SK-N-MC (cell line): ENCODE results near the gene SMG6.
"Not testable (repeated sequence)": the region's sequence is repeated elsewhere in the genome, so short reads cannot be mapped to it uniquely, and the experiment has no call there.

Source experiments
- DNase-seq: peaks from one replicate; pipeline ENCODE4 v3.0.0-alpha.2; 2011; ENCODE audit warnings: low read depth, low spot score
- H3K27ac ChIP-seq: fragments of 200-600 bp; sonication (generic); 2 replicates; pipeline ENCODE4 v1.5.1; 2016; ENCODE audit warnings: mixed run types
- H3K36me3 ChIP-seq: fragments of 200-600 bp; sonication (generic); 2 replicates; pipeline ENCODE4 v1.6.1; 2017; ENCODE audit warnings: antibody characterized with exemption, low read length, mixed read lengths; ENCODE audit not compliant: insufficient read depth
- H3K4me3 ChIP-seq: fragments of 200-600 bp; sonication (generic); 2 replicates; pipeline ENCODE4 v1.5.1; 2016
- H3K9ac ChIP-seq: fragments of 200-600 bp; sonication (generic); 2 replicates; pipeline ENCODE4 v1.8.0; 2017; ENCODE audit warnings: mixed run types, mixed read lengths; ENCODE audit not compliant: insufficient read length
- H3K9me3 ChIP-seq: fragments of 200-600 bp; sonication (generic); 2 replicates; pipeline ENCODE4 v1.6.1; 2017; ENCODE audit warnings: low read depth, mild to moderate bottlenecking, antibody characterized with exemption, low read length, moderate library complexity, mixed read lengths
- EZH2 ChIP-seq: fragments of 200-600 bp; sonication (generic); IDR thresholded peaks from one replicate; pipeline ENCODE4 v1.6.1; 2017; ENCODE audit warnings: antibody characterized with exemption
- FOXP2 ChIP-seq: optimal IDR thresholded peaks from 2 replicates; pipeline ENCODE3; 2011; ENCODE audit warnings: mild to moderate bottlenecking, moderate library complexity; ENCODE audit not compliant: insufficient read depth; ENCODE audit errors: extremely low read length, control extremely low read depth
- POLR2AphosphoS5 ChIP-seq: IDR thresholded peaks from 2 replicates; pipeline ENCODE4 v1.6.1; 2012; ENCODE audit warnings: mild to moderate bottlenecking, low read depth, low read length, borderline replicate concordance

Gene SMG6

DNA sequence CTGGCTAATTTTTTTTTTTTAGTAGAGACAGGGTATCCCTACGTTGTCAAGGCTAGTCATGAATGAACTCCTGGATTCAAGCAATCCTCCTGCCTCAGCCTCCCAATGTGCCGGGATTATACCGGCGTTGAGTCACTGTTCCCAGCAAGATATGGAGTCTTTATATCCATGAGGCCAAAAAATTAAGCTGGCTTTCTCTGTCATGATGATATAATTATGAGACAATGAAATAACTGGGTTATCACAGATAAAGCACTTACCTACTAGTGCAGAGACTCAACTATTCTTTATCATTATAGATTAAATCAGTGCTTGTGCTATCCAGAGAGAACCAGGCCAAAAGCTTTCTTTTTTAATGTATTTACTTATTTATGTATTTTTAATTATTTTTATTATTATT is 36.2 kb downstream of the SMG6 start:
- DNase-seq: no peak
- no peak overlapping the region for H3K27ac ChIP-seq
- H3K36me3 ChIP-seq: peaks cover 6% of the 10 kb centered on the region; the same call in 1 of the 2 replicates
- TF ChIP-seq EZH2 (no peak), POLR2AphosphoS5 (no peak), FOXP2 (no peak)
- H3K9ac ChIP-seq: no peak overlapping the region
- H3K4me3 ChIP-seq: no peak overlapping the region
- no peaks in the 10 kb centered on the region for H3K9me3 ChIP-seq

DNA sequence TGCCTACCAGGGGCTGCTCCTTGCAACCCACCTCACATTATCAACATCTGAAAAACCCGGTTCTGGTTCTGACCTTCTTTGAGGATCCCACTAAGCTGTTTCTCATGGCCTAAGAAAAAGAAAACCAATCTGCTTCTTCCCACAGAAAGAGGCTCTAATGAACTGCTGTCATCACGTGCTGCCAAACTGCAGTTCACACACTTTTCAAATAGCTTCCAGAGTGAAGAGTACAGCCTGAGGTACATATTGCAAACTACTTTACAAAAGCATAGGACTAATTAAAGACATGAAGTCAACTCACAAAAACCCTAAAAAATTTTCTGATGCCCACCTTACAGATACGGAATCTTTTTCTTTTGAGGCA is 36.7 kb downstream of the SMG6 start:
- Histone ChIP-seq H3K4me3 (no peak overlapping the region), H3K27ac (no peak overlapping the region), H3K36me3 (peaks cover 6% of the 10 kb centered on the region; the same call in 1 of the 2 replicates), H3K9me3 (no peaks in the 10 kb centered on the region), H3K9ac (no peak overlapping the region)
- TF ChIP-seq POLR2AphosphoS5 (no peak), EZH2 (no peak), FOXP2 (no peak)
- DNase-seq: no peak

DNA sequence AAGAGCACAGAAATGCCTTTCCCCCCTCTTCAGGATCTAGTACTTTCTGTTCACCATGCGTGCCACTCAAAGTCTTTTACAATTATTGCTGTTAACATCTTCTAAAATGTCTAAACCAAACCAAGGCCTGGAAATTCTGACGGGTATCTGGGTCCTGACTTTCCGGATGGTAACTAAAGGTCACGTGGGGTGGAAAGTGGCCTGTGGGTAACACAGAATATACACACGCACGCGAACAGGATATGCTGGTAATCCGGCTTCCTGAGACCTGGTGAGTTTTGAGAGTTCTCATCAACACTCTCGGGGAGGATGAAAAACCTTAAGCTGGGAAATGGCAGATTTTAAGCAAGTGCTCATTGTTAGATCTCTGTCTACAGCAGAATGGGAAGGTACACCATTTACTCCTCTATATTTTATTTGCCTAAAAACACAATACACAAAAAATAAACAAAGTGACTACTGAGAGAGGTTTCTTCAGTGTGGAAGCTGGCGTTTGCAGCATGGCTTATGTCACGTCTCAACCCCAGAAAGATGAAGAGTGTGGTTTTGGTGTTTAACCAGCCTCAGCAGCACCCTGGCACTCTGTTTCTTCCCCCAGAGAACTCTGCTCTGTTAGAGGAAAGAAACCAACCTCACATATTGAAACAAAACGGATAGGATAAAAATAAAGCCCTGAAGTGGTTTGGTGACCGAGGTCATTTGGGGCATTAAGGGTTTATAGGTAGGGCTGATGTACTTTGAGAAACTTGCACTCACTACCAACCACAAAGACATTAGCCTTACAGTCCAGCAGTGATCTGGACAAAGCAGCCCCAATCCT is 37.3 kb downstream of the SMG6 start:
- no peaks in the 10 kb centered on the region for H3K9me3 ChIP-seq
- H3K9ac ChIP-seq: no peak overlapping the region
- H3K4me3 ChIP-seq: no peak overlapping the region
- no peak overlapping the region for H3K27ac ChIP-seq
- peaks cover 6% of the 10 kb centered on the region; the same call in 1 of the 2 replicates for H3K36me3 ChIP-seq
- TF ChIP-seq EZH2: no peak
- TF ChIP-seq POLR2AphosphoS5: no peak
- no peak for TF ChIP-seq FOXP2
- no peak for DNase-seq

- H3K9me3 ChIP-seq, DNase-seq, H3K9ac ChIP-seq, H3K27ac ChIP-seq, H3K4me3 ChIP-seq, H3K36me3 ChIP-seq: not testable (repeated sequence)
Measured at GRCh38 chr17:2265166-2265565, 38.4 kb downstream of the SMG6 start.

DNA sequence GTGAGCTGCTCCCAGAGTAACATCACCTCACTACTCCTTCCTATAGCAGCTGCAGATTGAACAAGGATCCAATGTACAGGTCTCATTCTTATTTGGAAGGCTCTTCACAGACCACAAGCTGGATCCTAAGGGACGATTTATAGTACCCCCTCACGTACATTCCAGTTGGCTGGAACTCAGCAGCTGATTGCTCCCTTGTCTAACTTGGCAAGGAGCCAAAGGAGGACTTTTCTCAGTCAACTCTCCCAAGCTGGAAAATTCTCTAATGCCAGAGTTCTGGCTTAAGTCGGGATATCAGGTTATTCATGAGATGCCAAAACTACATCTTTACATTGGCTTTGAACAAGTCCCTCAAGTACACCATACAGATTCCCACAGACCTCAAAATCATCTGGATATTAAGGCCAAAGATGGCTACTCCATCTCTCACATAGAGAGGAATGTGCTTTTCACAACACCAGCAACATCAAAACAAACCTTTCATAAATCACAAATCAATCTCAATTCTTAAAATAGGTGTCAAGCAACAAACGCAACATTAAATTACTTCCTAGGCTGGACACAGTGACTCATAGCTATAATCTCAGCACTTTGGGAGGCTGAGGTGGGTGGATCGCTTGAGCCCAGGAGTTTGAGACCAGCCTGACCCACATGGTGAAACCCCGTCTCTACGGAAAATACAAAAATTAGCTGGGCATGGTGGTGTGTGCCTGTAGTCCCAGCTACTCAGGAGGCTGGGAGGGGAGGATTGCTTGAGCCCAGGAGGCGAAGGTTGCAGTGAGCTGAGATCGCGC is 39.3 kb downstream of the SMG6 start:
- H3K36me3 ChIP-seq: peaks cover 4% of the 10 kb centered on the region; the same call in 1 of the 2 replicates
- no peak overlapping the region for H3K27ac ChIP-seq
- H3K4me3 ChIP-seq: no peak overlapping the region
- no peaks in the 10 kb centered on the region for H3K9me3 ChIP-seq
- TF ChIP-seq EZH2 (no peak), POLR2AphosphoS5 (no peak), FOXP2 (no peak)
- DNase-seq: no peak
- H3K9ac ChIP-seq: no peak overlapping the region

DNA sequence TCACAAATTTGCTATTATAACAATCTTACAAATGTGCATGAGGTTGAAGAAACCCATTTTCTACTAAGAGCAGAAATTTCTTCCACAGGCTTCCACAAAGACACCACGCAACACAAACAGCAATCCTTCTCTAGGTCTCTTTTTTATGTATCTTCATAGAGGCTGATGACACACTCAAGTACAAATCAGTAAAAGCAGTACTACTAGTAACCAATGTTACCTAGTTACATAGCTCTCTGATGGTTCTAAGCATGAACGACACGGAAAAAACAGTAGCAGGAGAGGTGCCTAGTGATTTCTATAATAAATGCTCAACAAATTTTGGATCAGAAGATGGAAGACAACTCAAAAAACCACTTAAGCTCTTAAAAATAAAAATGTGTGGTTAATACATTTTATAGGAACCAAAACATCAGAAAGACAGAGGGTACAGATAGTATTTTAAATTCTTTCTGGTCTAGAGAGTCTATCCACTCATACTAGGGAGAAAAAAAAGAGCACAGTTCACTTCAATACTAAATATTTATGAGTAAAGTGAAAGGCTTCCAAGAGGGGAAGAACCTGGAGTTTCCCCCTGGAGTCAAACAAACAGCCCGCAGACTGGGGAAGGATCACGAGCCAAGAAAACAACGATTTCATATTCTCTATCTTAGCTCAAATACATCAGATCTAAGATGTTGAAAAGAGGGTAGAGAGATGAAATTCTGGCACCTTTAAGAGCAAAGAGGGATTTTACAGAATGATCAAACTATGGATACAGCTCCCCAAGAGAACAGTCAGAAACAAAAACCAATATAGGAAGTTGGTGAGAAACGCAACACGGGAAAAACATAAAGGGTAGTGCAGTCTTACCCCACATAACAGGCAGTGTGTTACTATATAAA is 40.2 kb downstream of the SMG6 start:
- no peak overlapping the region for H3K4me3 ChIP-seq
- peak overlapping the region; percentile 40; the same call in 1 of the 2 replicates for H3K27ac ChIP-seq
- peaks cover 4% of the 10 kb centered on the region; the same call in 1 of the 2 replicates for H3K36me3 ChIP-seq
- TF ChIP-seq EZH2 (no peak), FOXP2 (no peak), POLR2AphosphoS5 (no peak)
- no peak overlapping the region for H3K9ac ChIP-seq
- DNase-seq: no peak
- H3K9me3 ChIP-seq: no peaks in the 10 kb centered on the region

- TF ChIP-seq POLR2AphosphoS5 (no peak), EZH2 (no peak), FOXP2 (no peak)
- Histone ChIP-seq H3K9me3 (no peaks in the 10 kb centered on the region), H3K4me3 (no peak overlapping the region), H3K9ac (no peak overlapping the region), H3K36me3 (peaks cover 4% of the 10 kb centered on the region; the same call in 1 of the 2 replicates), H3K27ac (no peak overlapping the region)
- no peak for DNase-seq
Measured at GRCh38 chr17:2262135-2262587, 41.4 kb downstream of the SMG6 start.

GRCh38 chr17:2259769-2260536 is 43.6 kb downstream of the SMG6 start:
- Histone ChIP-seq H3K9ac (no peak overlapping the region), H3K27ac (no peak overlapping the region), H3K9me3 (no peaks in the 10 kb centered on the region), H3K4me3 (no peak overlapping the region), H3K36me3 (no peaks in the 10 kb centered on the region)
- TF ChIP-seq POLR2AphosphoS5 (no peak), EZH2 (no peak), FOXP2 (no peak)
- DNase-seq: no peak

GRCh38 chr17:2258830-2259229 is 44.8 kb downstream of the SMG6 start:
- not testable (repeated sequence) for H3K4me3 ChIP-seq, DNase-seq, H3K27ac ChIP-seq

More at GRCh38 chr17:2258830-2259229, 44.8 kb downstream of the SMG6 start:
- H3K9me3 ChIP-seq, H3K36me3 ChIP-seq, H3K9ac ChIP-seq: not testable (repeated sequence)
